H9 (cell line): Measurements from ENCODE around the gene PRDX2. TPM values are rescaled to one million over a fixed set of nuclear protein-coding genes. Genes with fewer than 3 reads are reported as not detected.

ENCODE experiments used
- DNase-seq: peaks from one replicate; pipeline ENCODE4 v3.0.0-alpha.2; 2017
- H2AFZ ChIP-seq: one replicate; pipeline ENCODE4 v1.6.1; 2013; ENCODE audit warnings: mild to moderate bottlenecking, low read length, control low read depth, moderate library complexity
- H2AK5ac ChIP-seq: 2 replicates; pipeline ENCODE4 v1.6.1; 2013; ENCODE audit warnings: low read length, control low read depth, mixed read lengths; ENCODE audit not compliant: insufficient read length
- H2BK120ac ChIP-seq: one replicate; pipeline ENCODE4 v1.6.1; 2013; ENCODE audit warnings: low read depth, mild to moderate bottlenecking, low read length, control low read depth, inconsistent platforms; ENCODE audit not compliant: poor library complexity, severe bottlenecking
- H2BK12ac ChIP-seq: 2 replicates; pipeline ENCODE4 v1.6.1; 2013; ENCODE audit warnings: low read length, control low read depth, mixed read lengths, low read depth; ENCODE audit not compliant: insufficient read length
- H2BK15ac ChIP-seq: 2 replicates; pipeline ENCODE4 v1.6.1; 2013; ENCODE audit warnings: low read depth, low read length, control low read depth
- H2BK20ac ChIP-seq: one replicate; pipeline ENCODE4 v1.6.1; 2013; ENCODE audit warnings: low read depth, mild to moderate bottlenecking, low read length, control low read depth, inconsistent platforms; ENCODE audit not compliant: poor library complexity, severe bottlenecking
- H2BK5ac ChIP-seq: 2 replicates; pipeline ENCODE4 v1.6.1; 2013; ENCODE audit warnings: low read length, control low read depth, mixed read lengths; ENCODE audit not compliant: insufficient read length
- H3K14ac ChIP-seq: 2 replicates; pipeline ENCODE4 v1.6.1; 2013; ENCODE audit warnings: low read length, control low read depth; ENCODE audit not compliant: insufficient read depth
- H3K18ac ChIP-seq: 2 replicates; pipeline ENCODE4 v1.6.1; 2013; ENCODE audit warnings: low read depth, mild to moderate bottlenecking, mixed read lengths, low read length, control low read depth; ENCODE audit not compliant: insufficient read length
- H3K23ac ChIP-seq: 2 replicates; pipeline ENCODE4 v1.6.1; 2013; ENCODE audit warnings: low read length, control low read depth, mixed read lengths, low read depth; ENCODE audit not compliant: insufficient read length
- H3K23me2 ChIP-seq: 2 replicates; pipeline ENCODE4 v1.6.1; 2013; ENCODE audit warnings: low read depth, mild to moderate bottlenecking, mixed read lengths, low read length, control low read depth; ENCODE audit not compliant: insufficient read length, poor library complexity, severe bottlenecking
- H3K27ac ChIP-seq: 2 replicates; pipeline ENCODE4 v1.5.1; 2013; ENCODE audit warnings: low read length, control low read depth, mixed read lengths, low read depth; ENCODE audit not compliant: insufficient read length
- H3K27me3 ChIP-seq: 2 replicates; pipeline ENCODE4 v1.6.1; 2013; ENCODE audit warnings: low read length, control low read depth, inconsistent platforms; ENCODE audit not compliant: insufficient read depth
- H3K4ac ChIP-seq: 2 replicates; pipeline ENCODE4 v1.6.1; 2013; ENCODE audit warnings: low read depth, mild to moderate bottlenecking, control low read depth, inconsistent platforms, low read length, moderate library complexity
- H3K4me1 ChIP-seq: 2 replicates; pipeline ENCODE4 v1.6.1; 2013; ENCODE audit warnings: low read length, control low read depth, inconsistent platforms; ENCODE audit not compliant: insufficient read depth
- H3K4me2 ChIP-seq: 2 replicates; pipeline ENCODE4 v1.6.1; 2013; ENCODE audit warnings: low read length, control low read depth, mixed read lengths; ENCODE audit not compliant: insufficient read length, insufficient read depth
- H3K56ac ChIP-seq: 2 replicates; pipeline ENCODE4 v1.6.1; 2013; ENCODE audit warnings: low read depth, mild to moderate bottlenecking, mixed read lengths, low read length, control low read depth; ENCODE audit not compliant: insufficient read length
- H3K79me1 ChIP-seq: 2 replicates; pipeline ENCODE4 v1.6.1; 2013; ENCODE audit warnings: low read depth, mild to moderate bottlenecking, moderate library complexity, low read length, control low read depth, inconsistent platforms; ENCODE audit not compliant: insufficient read depth, poor library complexity, severe bottlenecking
- H3K79me2 ChIP-seq: 2 replicates; pipeline ENCODE4 v1.6.1; 2013; ENCODE audit warnings: low read length, control low read depth, inconsistent platforms; ENCODE audit not compliant: insufficient read depth
- H3K9ac ChIP-seq: 2 replicates; pipeline ENCODE4 v1.6.1; 2013; ENCODE audit warnings: low read length, control low read depth, mixed read lengths; ENCODE audit not compliant: insufficient read length; ENCODE audit errors: extremely low read depth
- H3K9me3 ChIP-seq: one replicate; pipeline ENCODE4 v1.6.1; 2013; ENCODE audit warnings: low read depth, low read length, inconsistent platforms; ENCODE audit not compliant: control insufficient read depth
- H3T11ph ChIP-seq: one replicate; pipeline ENCODE4 v1.6.1; 2013; ENCODE audit warnings: mild to moderate bottlenecking, low read length, control low read depth, inconsistent platforms
- H4K20me1 ChIP-seq: one replicate; pipeline ENCODE4 v1.6.1; 2013; ENCODE audit not compliant: control insufficient read depth, insufficient read length, insufficient read depth
- H4K5ac ChIP-seq: 2 replicates; pipeline ENCODE4 v1.6.1; 2013; ENCODE audit warnings: low read depth, mild to moderate bottlenecking, mixed read lengths, low read length, control low read depth; ENCODE audit not compliant: insufficient read length
- H4K8ac ChIP-seq: replicated peaks from 2 replicates; pipeline ENCODE4 v1.6.1; 2013; ENCODE audit warnings: low read length, control low read depth, mixed read lengths, low read depth; ENCODE audit not compliant: insufficient read length
- H4K91ac ChIP-seq: 2 replicates; pipeline ENCODE4 v1.6.1; 2013; ENCODE audit warnings: low read depth, mild to moderate bottlenecking, moderate library complexity, mixed read lengths, low read length, control low read depth; ENCODE audit not compliant: insufficient read length
- H3K27ac Mint-ChIP-seq, 3 experiments: 2 replicates in 2 of 3; 3 replicates in 1 of 3; pipeline ENCODE4 v1.8.0; 2020 to 2021; ENCODE audit warnings: mixed read lengths in 3 of 3, mild to moderate bottlenecking in 1 of 3, moderate library complexity in 1 of 3
- H3K27me3 Mint-ChIP-seq: 2 replicates; pipeline ENCODE4 v1.8.0; 2021; ENCODE audit warnings: low read depth, mild to moderate bottlenecking, moderate library complexity, mixed read lengths
- H3K36me3 Mint-ChIP-seq, 3 experiments: 2 replicates in 2 of 3; 3 replicates in 1 of 3; pipeline ENCODE4 v1.8.0; 2020 to 2021; ENCODE audit warnings: low read depth in 3 of 3, mixed read lengths in 3 of 3; ENCODE audit not compliant: insufficient read depth in 1 of 3
- H3K4me1 Mint-ChIP-seq, 2 experiments: 2 replicates each; pipeline ENCODE4 v1.8.0; 2020; ENCODE audit warnings: mixed read lengths in 2 of 2
- H3K4me3 Mint-ChIP-seq, 2 experiments: 2 replicates in 1 of 2; 3 replicates in 1 of 2; pipeline ENCODE4 v1.8.0; 2020 to 2021; ENCODE audit warnings: mild to moderate bottlenecking in 2 of 2, mixed read lengths in 2 of 2, moderate library complexity in 1 of 2
- H3K9me3 Mint-ChIP-seq, 2 experiments: 2 replicates in 1 of 2; 3 replicates in 1 of 2; pipeline ENCODE4 v1.8.0; 2020; ENCODE audit warnings: mild to moderate bottlenecking in 2 of 2, mixed read lengths in 2 of 2, moderate library complexity in 1 of 2
- WGBS: extraction: QIAGEN DNeasy Blood & Tissue Kit; methylation state at CpG from one replicate; pipeline ENCODE4 v1.1.7; 2013; ENCODE audit warnings: missing lambda C conversion rate, low lambda C conversion rate, mixed read lengths; ENCODE audit not compliant: insufficient read length; ENCODE audit errors: extremely low coverage; 5-methylcytosine and 5-hydroxymethylcytosine counted together
- total RNA-seq: library from RNA; stranded (reverse); gene quantifications from 2 replicates; pipeline ENCODE4 v1.2.1, GENCODE V29; 2021
- TF ChIP-seq, protein P1 (sequence below): fragments of 200-600 bp; sonication (generic); conservative IDR thresholded peaks from 3 replicates; pipeline ENCODE4 v1.8.0; 2021; ENCODE audit warnings: antibody characterized with exemption, mild to moderate bottlenecking

Gene PRDX2
- total RNA-seq, 1 experiment from 2014 or later = 468 TPM

DNA sequence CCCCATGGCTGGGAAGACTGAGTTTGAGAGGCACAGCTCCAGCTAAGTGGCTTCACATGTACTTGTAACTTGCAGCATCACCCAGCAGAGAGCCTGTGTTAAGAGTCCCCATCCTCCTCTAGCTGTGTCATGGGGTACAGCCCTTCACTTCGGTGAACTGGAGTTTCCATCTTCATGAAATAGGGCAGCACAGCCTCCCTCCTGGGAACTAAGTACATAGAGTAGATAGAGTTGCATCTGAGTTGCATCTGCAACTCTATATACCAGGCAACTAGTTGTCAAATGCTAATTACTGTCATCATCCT lies 1.2 kb downstream of the PRDX2 start:
- no peaks in the 10 kb centered on the region; a peak in 1 of 5 replicates for H3K9me3 Mint-ChIP-seq
- no peak overlapping the region for H3K9ac ChIP-seq

More for the DNA sequence above, 1.2 kb downstream of the PRDX2 start:
- Histone ChIP-seq H3K79me1 (peaks cover 4% of the 10 kb centered on the region), H3K56ac (no peak overlapping the region), H3K9me3 (no peaks in the 10 kb centered on the region), H4K20me1 (no peaks in the 10 kb centered on the region), H4K5ac (no peak overlapping the region), H2AK5ac (no peak overlapping the region), H3K14ac (no peak overlapping the region), H3K4me1 (no peaks in the 10 kb centered on the region; the same call in 1 of the 2 replicates), H3K79me2 (no peaks in the 10 kb centered on the region), H2BK20ac (no peak overlapping the region), H2BK15ac (no peak overlapping the region), H3K27ac (no peak overlapping the region), H4K91ac (no peak overlapping the region), H2AFZ (no peak overlapping the region), H3K4me2 (peak overlapping the region; percentile 84), H2BK120ac (no peak overlapping the region), H3K27me3 (no peaks in the 10 kb centered on the region), H3K23ac (no peak overlapping the region), H3K4ac (no peak overlapping the region), H3K18ac (no peak overlapping the region), H3K23me2 (peaks cover 17% of the 10 kb centered on the region), H2BK5ac (no peak overlapping the region), H2BK12ac (no peak overlapping the region), H3T11ph (no peak overlapping the region), H4K8ac (no peak overlapping the region)
- peaks cover 11 to 44% (median 35%) of the 10 kb centered on the region in 3 experiments; a peak in 6 of 7 replicates for H3K36me3 Mint-ChIP-seq
- H3K4me3 Mint-ChIP-seq = peak overlapping the region; percentile 91 to 94
- no CpG with 5 or more reads among the region's 1 CpG for WGBS
- H3K27me3 Mint-ChIP-seq = peaks cover 6% of the 10 kb centered on the region
- TF ChIP-seq, protein P1, sequence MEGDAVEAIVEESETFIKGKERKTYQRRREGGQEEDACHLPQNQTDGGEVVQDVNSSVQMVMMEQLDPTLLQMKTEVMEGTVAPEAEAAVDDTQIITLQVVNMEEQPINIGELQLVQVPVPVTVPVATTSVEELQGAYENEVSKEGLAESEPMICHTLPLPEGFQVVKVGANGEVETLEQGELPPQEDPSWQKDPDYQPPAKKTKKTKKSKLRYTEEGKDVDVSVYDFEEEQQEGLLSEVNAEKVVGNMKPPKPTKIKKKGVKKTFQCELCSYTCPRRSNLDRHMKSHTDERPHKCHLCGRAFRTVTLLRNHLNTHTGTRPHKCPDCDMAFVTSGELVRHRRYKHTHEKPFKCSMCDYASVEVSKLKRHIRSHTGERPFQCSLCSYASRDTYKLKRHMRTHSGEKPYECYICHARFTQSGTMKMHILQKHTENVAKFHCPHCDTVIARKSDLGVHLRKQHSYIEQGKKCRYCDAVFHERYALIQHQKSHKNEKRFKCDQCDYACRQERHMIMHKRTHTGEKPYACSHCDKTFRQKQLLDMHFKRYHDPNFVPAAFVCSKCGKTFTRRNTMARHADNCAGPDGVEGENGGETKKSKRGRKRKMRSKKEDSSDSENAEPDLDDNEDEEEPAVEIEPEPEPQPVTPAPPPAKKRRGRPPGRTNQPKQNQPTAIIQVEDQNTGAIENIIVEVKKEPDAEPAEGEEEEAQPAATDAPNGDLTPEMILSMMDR = no peak
- H3K27ac Mint-ChIP-seq = no peak overlapping the region
- DNase-seq = no peak
- H3K4me1 Mint-ChIP-seq = peaks cover 20 to 22% of the 10 kb centered on the region in 2 experiments
